Measurements from ENCODE around the gene PPM1N. TPM values are rescaled to one million over a fixed set of nuclear protein-coding genes. Genes with fewer than 3 reads are reported as not detected.

The PPM1N gene
- total and polyA plus RNA-seq, 2 donors (not counting 1 experiment from before 2014, with no cell fraction given), result 2.3 to 2.8 TPM

- peak overlapping the region; percentile 51 for H3K4me2 ChIP-seq (ENCODE audit: extremely low read depth, insufficient read depth, low read length)
- no peak for TF ChIP-seq CTCF (conservative IDR thresholded peaks at IDR 0.05 in 1 of 2, IDR thresholded peaks at IDR 0.05 in 1 of 2; ENCODE audit: low read depth in 1 of 2, low read length in 2 of 2)
- TF ChIP-seq EZH2 (IDR thresholded peaks at IDR 0.05; ENCODE audit: low read length, missing control alignments), result no peak
- no peak for DNase-seq (ENCODE audit: low read depth in 2 of 2)
Measured at GRCh38 chr19:45499196-45500180, 1.2 kb downstream of the PPM1N start.

GRCh38 chr19:45500918-45501729 is 2.9 kb downstream of the PPM1N start:
- Histone ChIP-seq H2AFZ (ENCODE audit: low read length) (no peak overlapping the region), H3K9ac (ENCODE audit: insufficient read depth, low read length) (no peak overlapping the region), H3K27me3 (ENCODE audit: control insufficient read depth, insufficient read depth, low read length) (no peaks in the 10 kb centered on the region), H3K36me3 (ENCODE audit: control insufficient read depth, insufficient read depth, low read length) (no peaks in the 10 kb centered on the region), H4K20me1 (ENCODE audit: control insufficient read depth, extremely low read depth, insufficient read depth, low read length) (no peaks in the 10 kb centered on the region), H3K4me2 (ENCODE audit: extremely low read depth, insufficient read depth, low read length) (no peak overlapping the region), H3K9me3 (ENCODE audit: control insufficient read depth, insufficient read depth, low read depth, low read length) (no peaks in the 10 kb centered on the region), H3K79me2 (ENCODE audit: control insufficient read depth, insufficient read depth, low read length) (no peaks in the 10 kb centered on the region), H3K4me3 (replicated peaks in 1 of 4; ENCODE audit: control extremely low read depth in 1 of 4, insufficient read depth in 1 of 4, low read depth in 3 of 4, low read length in 4 of 4) (no peak overlapping the region), H3K27ac (ENCODE audit: insufficient read depth, low read length) (no peak overlapping the region), H3K4me1 (ENCODE audit: control insufficient read depth, extremely low read depth, insufficient read depth, low read length) (peaks cover 15% of the 10 kb centered on the region)
- TF ChIP-seq CTCF (conservative IDR thresholded peaks at IDR 0.05 in 1 of 2, IDR thresholded peaks at IDR 0.05 in 1 of 2; ENCODE audit: low read depth in 1 of 2, low read length in 2 of 2) (no peak), EZH2 (IDR thresholded peaks at IDR 0.05; ENCODE audit: low read length, missing control alignments) (no peak)
- no peak for DNase-seq (ENCODE audit: low read depth in 2 of 2)

More at GRCh38 chr19:45499196-45500180, 1.2 kb downstream of the PPM1N start:
- no peak overlapping the region for H2AFZ ChIP-seq (ENCODE audit: low read length)
- H3K27me3 ChIP-seq (ENCODE audit: control insufficient read depth, insufficient read depth, low read length), result no peaks in the 10 kb centered on the region
- H3K9me3 ChIP-seq (ENCODE audit: control insufficient read depth, insufficient read depth, low read depth, low read length), result no peaks in the 10 kb centered on the region
- H3K4me1 ChIP-seq (ENCODE audit: control insufficient read depth, extremely low read depth, insufficient read depth, low read length), result peaks cover 9% of the 10 kb centered on the region
- H3K79me2 ChIP-seq (ENCODE audit: control insufficient read depth, insufficient read depth, low read length), result no peaks in the 10 kb centered on the region
- no peak overlapping the region for H3K9ac ChIP-seq (ENCODE audit: insufficient read depth, low read length)
- H3K4me3 ChIP-seq (replicated peaks in 1 of 4; ENCODE audit: control extremely low read depth in 1 of 4, insufficient read depth in 1 of 4, low read depth in 3 of 4, low read length in 4 of 4), result peak overlapping the region in 2 of 4 experiments; percentile 14 to 17
- no peaks in the 10 kb centered on the region for H4K20me1 ChIP-seq (ENCODE audit: control insufficient read depth, extremely low read depth, insufficient read depth, low read length)
- H3K36me3 ChIP-seq (ENCODE audit: control insufficient read depth, insufficient read depth, low read length), result no peaks in the 10 kb centered on the region
- H3K27ac ChIP-seq (ENCODE audit: insufficient read depth, low read length), result no peak overlapping the region

- no peak for DNase-seq (ENCODE audit: low read depth in 2 of 2)
- Histone ChIP-seq H4K20me1 (ENCODE audit: control insufficient read depth, extremely low read depth, insufficient read depth, low read length) (no peaks in the 10 kb centered on the region), H2AFZ (ENCODE audit: low read length) (no peak overlapping the region), H3K4me2 (ENCODE audit: extremely low read depth, insufficient read depth, low read length) (no peak overlapping the region), H3K79me2 (ENCODE audit: control insufficient read depth, insufficient read depth, low read length) (no peaks in the 10 kb centered on the region), H3K9me3 (ENCODE audit: control insufficient read depth, insufficient read depth, low read depth, low read length) (no peaks in the 10 kb centered on the region), H3K36me3 (ENCODE audit: control insufficient read depth, insufficient read depth, low read length) (no peaks in the 10 kb centered on the region), H3K4me1 (ENCODE audit: control insufficient read depth, extremely low read depth, insufficient read depth, low read length) (peaks cover 15% of the 10 kb centered on the region), H3K4me3 (replicated peaks in 1 of 4; ENCODE audit: control extremely low read depth in 1 of 4, insufficient read depth in 1 of 4, low read depth in 3 of 4, low read length in 4 of 4) (no peak overlapping the region), H3K9ac (ENCODE audit: insufficient read depth, low read length) (no peak overlapping the region), H3K27me3 (ENCODE audit: control insufficient read depth, insufficient read depth, low read length) (no peaks in the 10 kb centered on the region), H3K27ac (ENCODE audit: insufficient read depth, low read length) (no peak overlapping the region)
- TF ChIP-seq CTCF (conservative IDR thresholded peaks at IDR 0.05 in 1 of 2, IDR thresholded peaks at IDR 0.05 in 1 of 2; ENCODE audit: low read depth in 1 of 2, low read length in 2 of 2), result no peak
- no peak for TF ChIP-seq EZH2 (IDR thresholded peaks at IDR 0.05; ENCODE audit: low read length, missing control alignments)
Measured at GRCh38 chr19:45501730-45502014, 3.4 kb downstream of the PPM1N start.
